Testis (tissue), 3 donors: ENCODE measurements around the gene ZNF211. TPM values are rescaled to one million over a fixed set of nuclear protein-coding genes. Genes with fewer than 3 reads are reported as not detected.

ENCODE experiments used
- DNase-seq: peaks from one replicate; pipeline ENCODE4 v3.0.0-alpha.2; 2019
- H3K27ac ChIP-seq, 2 donors: fragments of 200-600 bp; sonication (generic); one replicate each; pipeline ENCODE4 v1.5.1; 2019
- H3K27me3 ChIP-seq: fragments of 200-600 bp; sonication (generic); one replicate; pipeline ENCODE4 v1.5.1; 2019
- H3K36me3 ChIP-seq: fragments of 200-600 bp; sonication (generic); one replicate; pipeline ENCODE4 v1.5.1; 2017; ENCODE audit warnings: low read depth; ENCODE audit errors: missing control alignments
- H3K4me1 ChIP-seq: fragments of 200-600 bp; sonication (generic); one replicate; pipeline ENCODE4 v1.5.1; 2019
- H3K4me3 ChIP-seq, 2 donors: fragments of 200-600 bp; sonication (generic); one replicate each; pipeline ENCODE4 v1.5.1; 2017 to 2019
- H3K9me3 ChIP-seq: fragments of 200-600 bp; sonication (generic); one replicate; pipeline ENCODE4 v1.5.1; 2017
- POLR2A ChIP-seq: fragments of 450-650 bp; IDR thresholded peaks from one replicate; pipeline ENCODE4 v1.6.1; 2017; ENCODE audit warnings: antibody characterized with exemption, mild to moderate bottlenecking, moderate library complexity
- WGBS, 2 donors: methylation state at CpG; one replicate each; pipeline ENCODE4 v1.1.5; 2018; 5-methylcytosine and 5-hydroxymethylcytosine counted together
- intact Hi-C: fragments of 100-400 bp; cut with DNase I; formaldehyde crosslinking; loops from one replicate; pipeline ENCODE4 v1.15.1; 2023; ENCODE audit warnings: low total_unique reads
- polyA plus RNA-seq: library from polyadenylated mRNA; stranded (reverse); fragments of 350-450 nt; fragmentation: Illumina TruSeq; extraction: RNeasy Lipid Tissue Mini Kit (QIAGEN cat#74804); gene quantifications from one replicate; pipeline ENCODE4 v1.2.3, GENCODE V29; 2014; ENCODE audit warnings: low read depth, low replicate concordance; ENCODE audit not compliant: insufficient read depth
- total RNA-seq, 2 donors: library from RNA; depleted of rRNA; stranded (reverse); fragments of >200 nt; gene quantifications; one replicate each; pipeline ENCODE4 v1.2.3, GENCODE V29; 2016
- TF ChIP-seq, protein P1 (sequence below), 3 experiments: fragments of 450-650 bp in 2 of 3; fragments of 200-600 bp in 1 of 3; sonication (generic) in 1 of 3; IDR thresholded peaks; one replicate each; pipeline ENCODE4 v1.5.1; 2016 to 2019; ENCODE audit warnings: antibody characterized with exemption in 3 of 3, mild to moderate bottlenecking in 2 of 3, moderate library complexity in 1 of 3

The ZNF211 gene
- total and polyA plus RNA-seq, 3 donors from 2014 or later, result 11.1 to 18.6 (median 16.9) TPM

GRCh38 chr19:57655443-57655842 is 22.5 kb downstream of the ZNF211 start:
- TF ChIP-seq, protein P1, sequence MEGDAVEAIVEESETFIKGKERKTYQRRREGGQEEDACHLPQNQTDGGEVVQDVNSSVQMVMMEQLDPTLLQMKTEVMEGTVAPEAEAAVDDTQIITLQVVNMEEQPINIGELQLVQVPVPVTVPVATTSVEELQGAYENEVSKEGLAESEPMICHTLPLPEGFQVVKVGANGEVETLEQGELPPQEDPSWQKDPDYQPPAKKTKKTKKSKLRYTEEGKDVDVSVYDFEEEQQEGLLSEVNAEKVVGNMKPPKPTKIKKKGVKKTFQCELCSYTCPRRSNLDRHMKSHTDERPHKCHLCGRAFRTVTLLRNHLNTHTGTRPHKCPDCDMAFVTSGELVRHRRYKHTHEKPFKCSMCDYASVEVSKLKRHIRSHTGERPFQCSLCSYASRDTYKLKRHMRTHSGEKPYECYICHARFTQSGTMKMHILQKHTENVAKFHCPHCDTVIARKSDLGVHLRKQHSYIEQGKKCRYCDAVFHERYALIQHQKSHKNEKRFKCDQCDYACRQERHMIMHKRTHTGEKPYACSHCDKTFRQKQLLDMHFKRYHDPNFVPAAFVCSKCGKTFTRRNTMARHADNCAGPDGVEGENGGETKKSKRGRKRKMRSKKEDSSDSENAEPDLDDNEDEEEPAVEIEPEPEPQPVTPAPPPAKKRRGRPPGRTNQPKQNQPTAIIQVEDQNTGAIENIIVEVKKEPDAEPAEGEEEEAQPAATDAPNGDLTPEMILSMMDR (IDR thresholded peaks at IDR 0.05), result no peak
- TF ChIP-seq POLR2A, result no peak
- Histone ChIP-seq H3K36me3 (no peaks in the 10 kb centered on the region), H3K4me3 (no peak overlapping the region), H3K9me3 (no peaks in the 10 kb centered on the region), H3K27me3 (no peaks in the 10 kb centered on the region), H3K4me1 (no peaks in the 10 kb centered on the region), H3K27ac (no peak overlapping the region)
- WGBS, 2 donors, result 97 to 100% methylated on average over 1 of the region's 1 CpG
- intact Hi-C loops, result no loop called here
- DNase-seq, result no peak

GRCh38 chr19:57656346-57656745 is 23.4 kb downstream of the ZNF211 start:
- H3K4me1 ChIP-seq, result no peaks in the 10 kb centered on the region
- H3K4me3 ChIP-seq, result no peak overlapping the region
- H3K27me3 ChIP-seq, result no peaks in the 10 kb centered on the region
- TF ChIP-seq, protein P1 (IDR thresholded peaks at IDR 0.05), result no peak
- no peak for TF ChIP-seq POLR2A
- H3K9me3 ChIP-seq, result no peaks in the 10 kb centered on the region
- H3K36me3 ChIP-seq, result no peaks in the 10 kb centered on the region
- DNase-seq, result no peak
- intact Hi-C loops, result no loop called here
- 75 to 89% methylated on average over 1 of the region's 1 CpG for WGBS, 2 donors
- no peak overlapping the region for H3K27ac ChIP-seq

- Histone ChIP-seq H3K4me3 (peak overlapping the region; percentile 39 to 52), H3K27ac (peak overlapping the region; percentile 4 to 11), H3K36me3 (no peaks in the 10 kb centered on the region), H3K27me3 (no peaks in the 10 kb centered on the region), H3K4me1 (peaks cover 6% of the 10 kb centered on the region), H3K9me3 (no peaks in the 10 kb centered on the region)
- 1% methylated on average over 44 to 56 of the region's 64 CpGs for WGBS, 2 donors
- peak; percentile 79 for DNase-seq
- TF ChIP-seq POLR2A, result no peak
- TF ChIP-seq, protein P1 (IDR thresholded peaks at IDR 0.05), result no peak
- intact Hi-C loops, result no loop called here
Measured at GRCh38 chr19:57664269-57665127, 31.5 kb downstream of the ZNF211 start.

- TF ChIP-seq POLR2A, result no peak
- TF ChIP-seq, protein P1 (IDR thresholded peaks at IDR 0.05), result no peak
- Histone ChIP-seq H3K9me3 (no peaks in the 10 kb centered on the region), H3K27me3 (no peaks in the 10 kb centered on the region), H3K36me3 (no peaks in the 10 kb centered on the region), H3K4me3 (no peak overlapping the region), H3K4me1 (peaks cover 6% of the 10 kb centered on the region), H3K27ac (no peak overlapping the region)
- 50 to 70% methylated on average over 9 of the region's 9 CpGs for WGBS, 2 donors
- no peak for DNase-seq
- intact Hi-C loops, result no loop called here
Measured at GRCh38 chr19:57665261-57665806, 32.4 kb downstream of the ZNF211 start.
